Measurements from ENCODE around the gene CLPSL2. TPM values are rescaled to one million over a fixed set of nuclear protein-coding genes. Genes with fewer than 3 reads are reported as not detected.

Gene CLPSL2
- total RNA-seq, 1 donor from 2014 or later = not detected

DNA sequence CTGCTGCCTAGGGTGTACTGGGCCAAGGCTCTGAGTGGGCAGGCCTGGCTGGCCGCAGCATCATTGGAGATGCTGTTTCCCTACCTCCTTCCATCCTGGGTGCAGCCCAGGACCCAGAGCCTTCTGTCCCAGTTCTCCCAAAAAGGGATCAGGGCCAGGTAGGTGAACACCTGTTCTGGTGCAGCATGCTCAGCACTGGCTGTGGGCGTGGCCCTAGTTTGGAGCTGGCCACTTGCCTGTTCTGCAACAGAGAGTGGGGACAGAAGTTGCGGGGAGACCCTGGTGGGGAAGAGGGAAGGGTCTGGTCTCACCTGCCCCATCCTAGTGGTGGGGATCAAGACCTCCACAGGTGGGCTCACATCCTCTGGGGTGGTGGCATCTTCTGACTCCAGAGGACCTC, 40.9 kb upstream of the CLPSL2 start:
- no peaks in the 10 kb centered on the region for H3K9me3 Mint-ChIP-seq (ENCODE audit: unreplicated experiment)
- peaks cover 6% of the 10 kb centered on the region for H3K27me3 Mint-ChIP-seq (ENCODE audit: unreplicated experiment)
- H3K4me3 Mint-ChIP-seq (ENCODE audit: unreplicated experiment) = no peak overlapping the region
- H3K27ac Mint-ChIP-seq (ENCODE audit: unreplicated experiment) = no peak overlapping the region
- peaks cover 17% of the 10 kb centered on the region for H3K4me1 Mint-ChIP-seq (ENCODE audit: unreplicated experiment)
- no peaks in the 10 kb centered on the region for H3K36me3 Mint-ChIP-seq (ENCODE audit: low read depth, unreplicated experiment)
- TF ChIP-seq, protein P1, sequence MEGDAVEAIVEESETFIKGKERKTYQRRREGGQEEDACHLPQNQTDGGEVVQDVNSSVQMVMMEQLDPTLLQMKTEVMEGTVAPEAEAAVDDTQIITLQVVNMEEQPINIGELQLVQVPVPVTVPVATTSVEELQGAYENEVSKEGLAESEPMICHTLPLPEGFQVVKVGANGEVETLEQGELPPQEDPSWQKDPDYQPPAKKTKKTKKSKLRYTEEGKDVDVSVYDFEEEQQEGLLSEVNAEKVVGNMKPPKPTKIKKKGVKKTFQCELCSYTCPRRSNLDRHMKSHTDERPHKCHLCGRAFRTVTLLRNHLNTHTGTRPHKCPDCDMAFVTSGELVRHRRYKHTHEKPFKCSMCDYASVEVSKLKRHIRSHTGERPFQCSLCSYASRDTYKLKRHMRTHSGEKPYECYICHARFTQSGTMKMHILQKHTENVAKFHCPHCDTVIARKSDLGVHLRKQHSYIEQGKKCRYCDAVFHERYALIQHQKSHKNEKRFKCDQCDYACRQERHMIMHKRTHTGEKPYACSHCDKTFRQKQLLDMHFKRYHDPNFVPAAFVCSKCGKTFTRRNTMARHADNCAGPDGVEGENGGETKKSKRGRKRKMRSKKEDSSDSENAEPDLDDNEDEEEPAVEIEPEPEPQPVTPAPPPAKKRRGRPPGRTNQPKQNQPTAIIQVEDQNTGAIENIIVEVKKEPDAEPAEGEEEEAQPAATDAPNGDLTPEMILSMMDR (IDR thresholded peaks at IDR 0.05; ENCODE audit: unreplicated experiment) = no peak
- DNase-seq (ENCODE audit: low spot score) = no peak

DNA sequence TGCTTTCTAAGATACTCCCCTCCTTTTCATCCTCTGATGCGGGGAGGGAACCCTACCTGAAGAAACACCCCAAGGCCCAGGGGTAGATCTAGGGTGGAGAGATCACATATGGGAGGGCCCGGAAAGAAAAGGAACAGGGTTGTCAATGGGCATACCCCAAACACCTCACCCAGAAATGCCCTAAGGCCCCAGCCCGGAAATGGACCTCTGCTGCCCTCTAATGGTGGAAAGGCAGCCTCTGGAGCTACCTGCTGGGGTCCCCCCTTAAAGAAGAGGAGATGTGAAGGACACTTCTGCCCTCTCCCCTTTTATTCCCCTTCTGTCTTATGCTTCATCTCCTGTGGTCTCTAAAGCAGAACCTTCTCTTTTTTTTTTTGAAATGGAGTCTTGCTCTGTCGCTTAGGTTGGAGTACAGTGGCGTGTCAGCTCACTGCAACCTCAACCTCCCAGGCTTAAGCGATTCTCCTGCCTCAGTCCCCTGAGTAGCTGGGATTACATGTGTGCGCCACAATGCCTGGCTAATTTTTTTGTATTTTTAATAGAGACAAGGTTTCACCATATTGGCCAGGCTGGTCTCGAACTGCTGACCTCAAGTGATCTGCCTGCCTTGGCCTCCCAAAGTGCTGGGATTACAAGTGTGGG, 40.0 kb upstream of the CLPSL2 start:
- H3K27ac Mint-ChIP-seq (ENCODE audit: unreplicated experiment) = no peak overlapping the region
- TF ChIP-seq, protein P1 (IDR thresholded peaks at IDR 0.05; ENCODE audit: unreplicated experiment) = peak; percentile 62
- peaks cover 21% of the 10 kb centered on the region for H3K4me1 Mint-ChIP-seq (ENCODE audit: unreplicated experiment)
- no peaks in the 10 kb centered on the region for H3K9me3 Mint-ChIP-seq (ENCODE audit: unreplicated experiment)
- peaks cover 6% of the 10 kb centered on the region for H3K27me3 Mint-ChIP-seq (ENCODE audit: unreplicated experiment)
- peak; percentile 78 for DNase-seq (ENCODE audit: low spot score)
- no peaks in the 10 kb centered on the region for H3K36me3 Mint-ChIP-seq (ENCODE audit: low read depth, unreplicated experiment)
- no peak overlapping the region for H3K4me3 Mint-ChIP-seq (ENCODE audit: unreplicated experiment)

DNA sequence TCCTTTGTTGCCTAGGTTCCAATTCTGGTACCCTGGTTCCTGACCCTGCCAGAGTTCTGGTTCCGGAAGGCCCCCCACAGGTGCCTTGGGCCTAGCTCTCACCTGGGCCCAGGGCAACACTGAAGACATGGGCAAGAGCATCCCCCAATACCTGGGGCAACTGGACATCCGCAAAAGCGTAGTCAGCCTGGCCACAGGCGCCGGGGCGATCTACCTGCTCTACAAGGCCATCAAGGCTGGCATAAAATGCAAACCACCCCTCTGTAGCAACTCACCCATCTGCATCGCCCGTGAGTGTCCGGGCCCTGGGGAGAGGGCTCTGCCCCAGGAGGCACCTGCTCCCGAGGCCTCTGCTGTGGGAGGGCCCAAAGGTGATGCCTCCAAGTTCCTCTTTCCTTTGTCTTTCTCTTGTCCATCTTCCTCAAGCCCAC, 39.4 kb upstream of the CLPSL2 start, which contains the start of gene ARMC12:
TSS of gene ARMC12 (plus strand) at position 51 of the 431 bp plus-strand sequence. CDS start at position 128, 77 bp downstream.
- Mint-ChIP-seq H3K4me3 (ENCODE audit: unreplicated experiment) (peak within 1 kb of the TSS; percentile 45), H3K27ac (ENCODE audit: unreplicated experiment) (no peak within 1 kb of the TSS)

DNA sequence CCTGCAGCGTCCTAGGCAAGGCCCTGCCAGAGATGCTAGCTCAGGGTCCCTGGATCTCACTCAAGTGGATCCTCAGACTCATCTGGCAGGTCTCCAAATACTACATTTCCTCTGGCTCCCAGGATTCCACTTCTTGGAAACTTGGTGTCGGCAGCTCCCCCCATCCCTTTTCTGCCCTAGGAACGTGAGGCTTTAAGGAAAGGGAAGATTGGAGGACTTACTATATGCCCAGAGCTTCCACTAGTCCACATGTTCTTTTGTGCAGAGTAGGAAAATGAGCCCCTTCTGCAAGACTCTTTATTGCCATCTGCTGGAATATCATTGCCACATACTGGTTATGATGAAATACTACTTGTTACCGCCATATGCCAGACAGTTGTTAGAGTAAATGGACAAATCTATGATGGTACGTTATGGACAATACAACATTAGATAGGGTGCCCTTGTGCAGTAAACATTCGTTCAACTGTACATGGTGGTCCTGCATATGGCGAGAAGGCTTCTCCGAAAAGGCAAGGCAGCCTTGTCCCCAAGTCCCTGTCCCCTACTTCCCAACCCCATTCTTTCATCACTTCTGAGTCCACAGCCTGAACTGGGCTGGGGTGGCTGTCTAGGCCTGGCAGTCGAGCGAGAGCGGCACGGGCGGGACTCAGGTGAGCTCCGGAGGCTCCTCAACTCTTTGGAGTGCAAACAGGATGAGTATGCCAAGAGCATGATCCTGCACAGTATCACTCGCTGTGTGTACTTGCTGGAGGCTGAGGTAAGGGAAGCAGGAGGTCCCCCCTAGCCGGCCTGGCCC, 38.8 kb upstream of the CLPSL2 start:
- H3K27me3 Mint-ChIP-seq (ENCODE audit: unreplicated experiment) = peaks cover 6% of the 10 kb centered on the region
- H3K36me3 Mint-ChIP-seq (ENCODE audit: low read depth, unreplicated experiment) = no peaks in the 10 kb centered on the region
- peak overlapping the region; percentile 45 for H3K4me3 Mint-ChIP-seq (ENCODE audit: unreplicated experiment)
- TF ChIP-seq, protein P1 (IDR thresholded peaks at IDR 0.05; ENCODE audit: unreplicated experiment) = peak; percentile 61
- DNase-seq (ENCODE audit: low spot score) = no peak
- H3K9me3 Mint-ChIP-seq (ENCODE audit: unreplicated experiment) = no peaks in the 10 kb centered on the region
- H3K27ac Mint-ChIP-seq (ENCODE audit: unreplicated experiment) = no peak overlapping the region
- H3K4me1 Mint-ChIP-seq (ENCODE audit: unreplicated experiment) = peaks cover 21% of the 10 kb centered on the region

More for the DNA sequence above, 39.4 kb upstream of the CLPSL2 start, which contains the start of gene ARMC12:
- Mint-ChIP-seq H3K9me3 (ENCODE audit: unreplicated experiment) (no peaks in the 10 kb centered on the region), H3K27me3 (ENCODE audit: unreplicated experiment) (peaks cover 6% of the 10 kb centered on the region), H3K4me1 (ENCODE audit: unreplicated experiment) (peaks cover 21% of the 10 kb centered on the region), H3K36me3 (ENCODE audit: low read depth, unreplicated experiment) (no peaks in the 10 kb centered on the region)
- DNase-seq (ENCODE audit: low spot score) = no peak
- TF ChIP-seq, protein P1 (IDR thresholded peaks at IDR 0.05; ENCODE audit: unreplicated experiment) = no peak

Measured in endothelial cell (in vitro differentiated cells).